Osteocyte (in vitro differentiated cells): ENCODE measurements around the gene SPRING1. TPM values are rescaled to one million over a fixed set of nuclear protein-coding genes. Genes with fewer than 3 reads are reported as not detected.

Source experiments
- DNase-seq: peaks from one replicate; pipeline ENCODE4 v3.0.0; 2021; ENCODE audit warnings: mixed read lengths; ENCODE audit not compliant: unreplicated experiment; ENCODE audit errors: extremely low spot score
- H3K27ac Mint-ChIP-seq: one replicate; pipeline ENCODE4 v1.8.0; 2021; ENCODE audit warnings: mild to moderate bottlenecking, mixed read lengths; ENCODE audit not compliant: unreplicated experiment
- H3K27me3 Mint-ChIP-seq: one replicate; pipeline ENCODE4 v1.8.0; 2021; ENCODE audit warnings: mixed read lengths; ENCODE audit not compliant: unreplicated experiment
- H3K36me3 Mint-ChIP-seq: one replicate; pipeline ENCODE4 v1.8.0; 2021; ENCODE audit warnings: mixed read lengths; ENCODE audit not compliant: unreplicated experiment
- H3K4me1 Mint-ChIP-seq: one replicate; pipeline ENCODE4 v1.8.0; 2021; ENCODE audit warnings: mixed read lengths; ENCODE audit not compliant: unreplicated experiment
- H3K4me3 Mint-ChIP-seq: one replicate; pipeline ENCODE4 v1.8.0; 2021; ENCODE audit warnings: mild to moderate bottlenecking, moderate library complexity, mixed read lengths; ENCODE audit not compliant: unreplicated experiment
- H3K9me3 Mint-ChIP-seq: one replicate; pipeline ENCODE4 v1.8.0; 2021; ENCODE audit warnings: mixed read lengths; ENCODE audit not compliant: unreplicated experiment
- CTCF ChIP-seq: fragments of 200-600 bp; sonication (generic); IDR thresholded peaks from 2 replicates; pipeline ENCODE4 v1.5.0; 2021; ENCODE audit warnings: antibody characterized with exemption, mild to moderate bottlenecking, moderate library complexity
- total RNA-seq: library from RNA; stranded (reverse); gene quantifications from 2 replicates; pipeline ENCODE4 v1.2.1, GENCODE V29; 2021

Gene SPRING1
- total RNA-seq, 1 donor from 2014 or later: 36.9 TPM

DNA sequence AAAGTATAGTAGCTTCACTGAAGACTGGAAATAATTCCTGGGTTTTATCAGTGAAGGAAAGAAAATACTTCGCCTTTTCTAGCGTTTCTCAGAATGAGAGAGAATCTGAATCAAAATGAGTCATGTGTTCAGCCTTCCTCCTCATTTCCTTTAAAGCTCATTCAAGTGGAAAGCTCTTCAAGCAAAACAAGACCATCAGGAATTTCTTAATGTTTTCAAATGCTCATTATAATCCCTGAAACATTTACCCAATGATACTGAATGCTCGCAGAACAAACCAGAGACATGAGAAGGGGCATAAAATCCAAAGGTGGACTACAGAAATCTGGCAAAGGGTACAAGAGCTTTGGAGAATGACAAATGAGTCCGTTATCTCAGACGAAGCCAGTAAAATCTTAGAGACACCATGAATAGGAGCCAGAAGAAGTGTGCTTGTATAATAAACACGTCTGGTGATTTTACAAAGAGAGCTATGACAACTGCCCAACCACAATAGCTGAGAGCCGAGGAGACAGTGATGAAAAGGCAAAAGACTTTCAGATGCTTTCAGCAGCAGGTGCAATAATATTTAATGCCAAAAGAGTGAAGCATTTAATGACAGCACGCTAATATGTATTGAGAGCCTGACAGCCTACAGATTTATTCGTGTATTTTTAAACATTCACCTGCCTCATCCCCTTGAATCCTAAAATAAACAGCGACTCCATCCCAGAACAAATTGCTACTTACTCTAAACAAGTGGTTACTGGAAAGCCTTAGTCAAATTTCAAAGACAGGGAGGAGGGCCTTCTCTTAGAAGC lies 19.0 kb downstream of the SPRING1 start:
- Mint-ChIP-seq H3K27ac (peak overlapping the region; percentile 90), H3K4me1 (peaks cover 50% of the 10 kb centered on the region), H3K27me3 (no peaks in the 10 kb centered on the region), H3K36me3 (peaks cover 27% of the 10 kb centered on the region), H3K4me3 (peak overlapping the region; percentile 5), H3K9me3 (no peaks in the 10 kb centered on the region)
- no peak for DNase-seq
- no peak for TF ChIP-seq CTCF

DNA sequence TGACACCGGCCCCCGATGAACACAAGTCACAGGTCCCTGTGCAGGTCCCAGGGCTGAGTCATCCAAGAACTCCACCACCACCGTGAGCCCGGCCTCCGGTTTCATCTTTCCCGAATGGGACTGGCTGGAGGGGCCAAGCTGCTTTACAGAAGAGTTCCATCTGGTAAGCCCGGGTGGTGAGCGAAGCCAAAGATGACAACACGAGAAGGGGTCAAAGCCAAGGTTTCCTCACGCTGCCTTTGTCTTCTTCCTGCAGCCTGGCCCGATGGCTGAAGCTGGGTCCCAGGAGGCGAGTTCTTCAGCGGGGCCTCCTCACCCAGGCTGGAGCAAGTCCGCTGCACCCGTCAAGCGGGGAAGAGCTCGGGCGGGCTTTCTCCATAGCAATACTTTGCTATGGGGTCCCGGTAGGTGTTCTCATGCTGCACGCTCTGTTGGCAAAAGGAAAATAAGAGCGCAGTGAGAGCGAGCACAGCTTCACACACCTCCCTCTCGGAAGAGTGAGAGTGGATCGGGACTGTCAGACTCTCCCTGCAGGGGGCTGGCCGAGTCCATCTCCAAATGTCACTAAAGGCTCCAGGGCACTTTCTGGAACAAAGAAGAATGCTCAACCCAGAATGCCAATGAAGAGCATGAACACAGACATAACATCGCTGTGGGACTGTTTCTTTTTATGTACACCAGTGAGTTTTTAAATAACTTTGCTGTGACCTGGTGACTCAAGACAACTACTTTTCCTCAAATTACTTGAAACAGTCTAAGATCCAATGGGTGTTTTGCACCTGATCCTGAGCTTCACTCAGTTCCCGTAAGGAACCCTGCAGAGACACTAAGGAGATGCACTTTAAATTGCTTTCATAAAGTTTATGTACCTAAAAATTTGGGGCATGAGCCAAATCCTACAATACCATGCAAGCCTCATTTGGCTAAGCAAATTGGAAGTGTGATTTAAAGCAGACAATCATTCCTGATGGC lies 20.1 kb downstream of the SPRING1 start:
- no peaks in the 10 kb centered on the region for H3K27me3 Mint-ChIP-seq
- peak overlapping the region; percentile 90 for H3K27ac Mint-ChIP-seq
- peak overlapping the region; percentile 66 for H3K4me3 Mint-ChIP-seq
- H3K4me1 Mint-ChIP-seq: peaks cover 59% of the 10 kb centered on the region
- H3K36me3 Mint-ChIP-seq: peaks cover 23% of the 10 kb centered on the region
- DNase-seq: no peak
- no peaks in the 10 kb centered on the region for H3K9me3 Mint-ChIP-seq
- TF ChIP-seq CTCF: no peak

DNA sequence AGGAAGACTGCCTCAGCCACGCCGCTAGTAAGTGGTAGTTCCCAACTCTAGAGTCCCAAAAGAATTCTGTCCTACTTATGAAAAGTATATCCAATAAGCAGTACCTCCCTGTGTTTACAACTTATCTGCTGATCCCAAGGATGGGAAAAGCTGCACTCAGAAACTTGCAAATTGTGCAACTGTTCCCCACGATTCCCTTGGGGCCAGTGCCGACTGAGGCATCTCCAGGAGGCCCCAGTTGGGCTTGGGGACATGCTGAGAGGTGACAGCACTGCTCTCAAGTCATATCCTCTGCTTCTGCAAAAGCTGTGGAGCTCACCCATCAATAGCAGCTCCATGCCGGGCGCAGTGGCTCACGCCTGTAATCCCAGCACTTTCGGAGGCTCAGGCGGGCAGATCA lies 23.7 kb downstream of the SPRING1 start:
- Mint-ChIP-seq H3K4me1 (peaks cover 64% of the 10 kb centered on the region), H3K4me3 (no peak overlapping the region), H3K36me3 (peaks cover 16% of the 10 kb centered on the region), H3K27ac (peak overlapping the region; percentile 58), H3K9me3 (no peaks in the 10 kb centered on the region), H3K27me3 (peaks cover 8% of the 10 kb centered on the region)
- TF ChIP-seq CTCF: no peak
- DNase-seq: no peak

GRCh38 chr12:116713527-116713926 lies 24.3 kb downstream of the SPRING1 start:
- H3K36me3 Mint-ChIP-seq: peaks cover 16% of the 10 kb centered on the region
- H3K27me3 Mint-ChIP-seq: peaks cover 9% of the 10 kb centered on the region
- no peak for TF ChIP-seq CTCF
- DNase-seq: no peak
- no peak overlapping the region for H3K4me3 Mint-ChIP-seq
- no peaks in the 10 kb centered on the region for H3K9me3 Mint-ChIP-seq
- H3K4me1 Mint-ChIP-seq: peaks cover 64% of the 10 kb centered on the region
- peak overlapping the region; percentile 58 for H3K27ac Mint-ChIP-seq
